Measurements from ENCODE around the gene DSP. TPM values are rescaled to one million over a fixed set of nuclear protein-coding genes. Genes with fewer than 3 reads are reported as not detected.

Gene DSP
- 10 to 100 TPM; 41.2 to 74.7 TPM for total RNA-seq
- 10 to 100 TPM; 25.0 to 27.1 TPM for polyA plus RNA-seq

GRCh38 chr6:7541175-7542064 is at the start of gene DSP:
Gene DSP, plus strand, starts transcription at chr6:7541671. Its CDS starts 245 bp downstream, at chr6:7541916.
- under 1% methylated on average over 105 of the region's 105 CpGs for WGBS
- no peaks in the 10 kb centered on the region for H3K27me3 ChIP-seq (ENCODE audit: control insufficient read depth in 4 of 4, insufficient read depth in 4 of 4, low read length in 3 of 4)
- TF ChIP-seq YY1 (IDR thresholded peaks at IDR 0.05) (peak; percentile 14), EGR1 (IDR thresholded peaks at IDR 0.05; ENCODE audit: low read depth in 2 of 2) (no peak), TAF1 (conservative IDR thresholded peaks at IDR 0.05) (peak; percentile 73), REST (IDR thresholded peaks at IDR 0.05) (peak; percentile 18)

GRCh38 chr6:7493866-7494265 is 47.6 kb upstream of the DSP start:
- 87% methylated on average over 2 of the region's 2 CpGs for WGBS
- no peak overlapping the region for H3K9ac ChIP-seq (ENCODE audit: low read depth in 1 of 2, low read length in 2 of 2)
- H3K36me3 ChIP-seq (ENCODE audit: control insufficient read depth in 4 of 4, insufficient read depth in 3 of 4, low read depth in 1 of 4, low read length in 3 of 4) = no peaks in the 10 kb centered on the region
- H3K27me3 ChIP-seq (ENCODE audit: control insufficient read depth in 4 of 4, insufficient read depth in 4 of 4, low read length in 3 of 4) = no peaks in the 10 kb centered on the region
- no peak overlapping the region for H3K4me3 ChIP-seq (ENCODE audit: low read depth in 1 of 3, low read length in 3 of 3)
- DNase-seq (ENCODE audit: low spot score) = no peak
- H3K9me3 ChIP-seq (ENCODE audit: control insufficient read depth in 4 of 4, low read length in 3 of 4) = no peaks in the 10 kb centered on the region
- H3K27ac ChIP-seq (ENCODE audit: low read depth in 1 of 2, low read length in 2 of 2) = no peak overlapping the region
- TF ChIP-seq RXRA (IDR thresholded peaks at IDR 0.05) (no peak), JUND (IDR thresholded peaks at IDR 0.05) (no peak), EGR1 (IDR thresholded peaks at IDR 0.05; ENCODE audit: low read depth in 2 of 2) (no peak), YY1 (IDR thresholded peaks at IDR 0.05) (no peak), MAX (IDR thresholded peaks at IDR 0.05) (no peak)
- H3K4me1 ChIP-seq (ENCODE audit: control insufficient read depth in 4 of 4, insufficient read depth in 4 of 4, low read length in 3 of 4) = no peaks in the 10 kb centered on the region

More at GRCh38 chr6:7541175-7542064, at the start of gene DSP:
- H3K4me1 ChIP-seq (ENCODE audit: control insufficient read depth in 4 of 4, insufficient read depth in 4 of 4, low read length in 3 of 4) = peaks cover 2 to 25% (median 16%) of the 10 kb centered on the region in 4 donors
- H3K9me3 ChIP-seq (ENCODE audit: control insufficient read depth in 4 of 4, low read length in 3 of 4) = no peaks in the 10 kb centered on the region
- H3K27ac ChIP-seq (ENCODE audit: low read depth in 1 of 2, low read length in 2 of 2) = peak within 1 kb of the TSS; percentile 93 to 95
- peak within 1 kb of the TSS; percentile 72 to 93 (median 81) for H3K4me3 ChIP-seq (ENCODE audit: low read depth in 1 of 3, low read length in 3 of 3)
- H3K36me3 ChIP-seq (ENCODE audit: control insufficient read depth in 4 of 4, insufficient read depth in 3 of 4, low read depth in 1 of 4, low read length in 3 of 4) = no peaks in the 10 kb centered on the region
- peak within 1 kb of the TSS; percentile 73 to 88 for H3K9ac ChIP-seq (ENCODE audit: low read depth in 1 of 2, low read length in 2 of 2)
- peak; percentile 70 for DNase-seq (ENCODE audit: low spot score)

DNA sequence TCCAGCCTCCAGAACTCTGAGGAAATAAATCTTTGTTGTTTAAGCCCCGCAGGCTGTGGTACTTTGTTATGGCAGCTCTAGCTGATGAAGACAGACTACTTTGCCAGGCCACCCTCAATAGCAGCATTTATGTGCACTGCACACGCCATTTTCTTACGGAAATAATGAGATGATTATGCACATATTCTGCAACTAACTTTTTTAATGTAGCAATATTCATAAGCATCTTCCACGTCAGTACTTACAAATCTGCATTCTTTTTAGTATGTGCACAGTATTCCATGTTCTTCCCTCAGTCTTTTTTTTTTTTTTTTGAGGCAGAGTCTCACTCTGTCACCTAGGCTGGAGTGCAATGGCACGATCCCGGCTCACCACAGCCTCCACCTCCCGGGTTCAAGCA is 46.8 kb upstream of the DSP start:
- no peaks in the 10 kb centered on the region for H3K27me3 ChIP-seq (ENCODE audit: control insufficient read depth in 4 of 4, insufficient read depth in 4 of 4, low read length in 3 of 4)
- no peak overlapping the region for H3K9ac ChIP-seq (ENCODE audit: low read depth in 1 of 2, low read length in 2 of 2)
- H3K27ac ChIP-seq (ENCODE audit: low read depth in 1 of 2, low read length in 2 of 2) = no peak overlapping the region
- WGBS = 94% methylated on average over 7 of the region's 7 CpGs
- no peak for DNase-seq (ENCODE audit: low spot score)
- H3K36me3 ChIP-seq (ENCODE audit: control insufficient read depth in 4 of 4, insufficient read depth in 3 of 4, low read depth in 1 of 4, low read length in 3 of 4) = no peaks in the 10 kb centered on the region
- H3K9me3 ChIP-seq (ENCODE audit: control insufficient read depth in 4 of 4, low read length in 3 of 4) = no peaks in the 10 kb centered on the region
- no peaks in the 10 kb centered on the region for H3K4me1 ChIP-seq (ENCODE audit: control insufficient read depth in 4 of 4, insufficient read depth in 4 of 4, low read length in 3 of 4)
- TF ChIP-seq SP1 (IDR thresholded peaks at IDR 0.05) = no peak
- H3K4me3 ChIP-seq (ENCODE audit: low read depth in 1 of 3, low read length in 3 of 3) = no peak overlapping the region

All from liver (tissue), 9 donors.